ENCODE measurements around the gene CLDN14.

Gene CLDN14

GRCh38 chr21:36446301-36446700, 33.6 kb downstream of the CLDN14 start:
- TF ChIP-seq CTCF (IDR thresholded peaks at IDR 0.05; ENCODE audit: low read length) (no peak), EZH2 (IDR thresholded peaks at IDR 0.05; ENCODE audit: borderline replicate concordance, low read length) (no peak)
- Histone ChIP-seq H3K4me2 (ENCODE audit: low read length) (no peak overlapping the region), H3K9me2 (ENCODE audit: low read depth, low read length) (no peaks in the 10 kb centered on the region), H3K4me3 (ENCODE audit: low read depth, low read length, poor library complexity, severe bottlenecking) (no peak overlapping the region), H3F3A (ENCODE audit: insufficient read depth, low read length) (no peaks in the 10 kb centered on the region), H3K4me1 (ENCODE audit: insufficient read depth, low read length, severe bottlenecking) (no peaks in the 10 kb centered on the region), H3K9ac (ENCODE audit: low read length) (no peak overlapping the region), H3K36me3 (ENCODE audit: insufficient read depth, low read length) (no peaks in the 10 kb centered on the region), H3K27ac (ENCODE audit: low read depth, low read length, poor library complexity, severe bottlenecking) (no peak overlapping the region), H2AFZ (ENCODE audit: low read length) (no peak overlapping the region), H3K79me2 (ENCODE audit: insufficient read depth, low read length) (no peaks in the 10 kb centered on the region), H3K27me3 (ENCODE audit: insufficient read depth, low read length) (no peaks in the 10 kb centered on the region; the same call in 1 of the 2 replicates), H4K20me1 (ENCODE audit: insufficient read depth, low read length) (no peaks in the 10 kb centered on the region), H3K9me3 (ENCODE audit: low read length) (no peaks in the 10 kb centered on the region)

GRCh38 chr21:36441715-36442114, 38.2 kb downstream of the CLDN14 start:
- Histone ChIP-seq H3K9me3 (ENCODE audit: low read length) (no peaks in the 10 kb centered on the region), H3K27me3 (ENCODE audit: insufficient read depth, low read length) (0 out of 2 replicates have a peak, but pooled peaks cover 1% of the 10 kb centered on the region), H3K4me2 (ENCODE audit: low read length) (no peak overlapping the region), H3K79me2 (ENCODE audit: insufficient read depth, low read length) (no peaks in the 10 kb centered on the region), H3K9me2 (ENCODE audit: low read depth, low read length) (no peaks in the 10 kb centered on the region), H4K20me1 (ENCODE audit: insufficient read depth, low read length) (no peaks in the 10 kb centered on the region), H3K4me1 (ENCODE audit: insufficient read depth, low read length, severe bottlenecking) (no peaks in the 10 kb centered on the region), H2AFZ (ENCODE audit: low read length) (no peak overlapping the region), H3F3A (ENCODE audit: insufficient read depth, low read length) (no peaks in the 10 kb centered on the region), H3K4me3 (ENCODE audit: low read depth, low read length, poor library complexity, severe bottlenecking) (no peak overlapping the region), H3K9ac (ENCODE audit: low read length) (no peak overlapping the region), H3K27ac (ENCODE audit: low read depth, low read length, poor library complexity, severe bottlenecking) (no peak overlapping the region), H3K36me3 (ENCODE audit: insufficient read depth, low read length) (no peaks in the 10 kb centered on the region)
- TF ChIP-seq EZH2 (IDR thresholded peaks at IDR 0.05; ENCODE audit: borderline replicate concordance, low read length) (no peak), CTCF (IDR thresholded peaks at IDR 0.05; ENCODE audit: low read length) (no peak)

DNA sequence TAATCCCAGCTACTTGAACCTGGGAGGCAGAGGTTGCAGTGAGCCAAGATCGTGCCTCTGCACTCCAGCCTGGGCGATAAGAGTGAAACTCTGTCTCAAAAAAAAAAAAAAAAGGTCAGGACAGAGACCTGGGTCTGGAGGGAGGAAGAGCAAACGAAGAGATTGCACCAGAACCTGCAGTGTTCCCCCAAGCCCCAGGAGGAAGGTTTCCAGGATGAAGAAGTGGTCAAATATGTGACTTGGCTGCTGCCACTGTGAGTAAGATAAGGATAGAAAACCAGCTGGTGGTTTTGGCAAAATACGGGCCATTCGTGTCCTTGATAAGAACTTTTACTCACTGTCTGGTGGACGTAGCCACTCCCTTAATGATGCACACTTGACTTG, 42.2 kb downstream of the CLDN14 start:
- H3K9me3 ChIP-seq (ENCODE audit: low read length): no peaks in the 10 kb centered on the region
- no peak overlapping the region for H2AFZ ChIP-seq (ENCODE audit: low read length)
- H3K9me2 ChIP-seq (ENCODE audit: low read depth, low read length): no peaks in the 10 kb centered on the region
- H3K9ac ChIP-seq (ENCODE audit: low read length): no peak overlapping the region
- 0 out of 2 replicates have a peak, but pooled peaks cover 6% of the 10 kb centered on the region for H3K27me3 ChIP-seq (ENCODE audit: insufficient read depth, low read length)
- TF ChIP-seq EZH2 (IDR thresholded peaks at IDR 0.05; ENCODE audit: borderline replicate concordance, low read length): no peak
- H3K4me2 ChIP-seq (ENCODE audit: low read length): no peak overlapping the region
- H3K36me3 ChIP-seq (ENCODE audit: insufficient read depth, low read length): no peaks in the 10 kb centered on the region
- no peak overlapping the region for H3K4me3 ChIP-seq (ENCODE audit: low read depth, low read length, poor library complexity, severe bottlenecking)
- H3F3A ChIP-seq (ENCODE audit: insufficient read depth, low read length): no peaks in the 10 kb centered on the region
- H3K27ac ChIP-seq (ENCODE audit: low read depth, low read length, poor library complexity, severe bottlenecking): no peak overlapping the region
- no peaks in the 10 kb centered on the region for H3K4me1 ChIP-seq (ENCODE audit: insufficient read depth, low read length, severe bottlenecking)
- H4K20me1 ChIP-seq (ENCODE audit: insufficient read depth, low read length): no peaks in the 10 kb centered on the region
- H3K79me2 ChIP-seq (ENCODE audit: insufficient read depth, low read length): no peaks in the 10 kb centered on the region

All from OCI-LY1 (cell line).